Activated naive CD4-positive, alpha-beta T cell (primary cell): ENCODE results near the gene RFTN1.
A peak's percentile ranks its signal among the peaks of the same experiment; 100 is the strongest.

Experiments used
- DNase-seq, 4 experiments: peaks; one replicate each; lab custom pipeline; 2025; lab: John Stamatoyannopoulos, UW

RFTN1 gene

GRCh38 chr3:16468002-16468335, 45.5 kb downstream of the RFTN1 start:
- no peak for DNase-seq

DNA sequence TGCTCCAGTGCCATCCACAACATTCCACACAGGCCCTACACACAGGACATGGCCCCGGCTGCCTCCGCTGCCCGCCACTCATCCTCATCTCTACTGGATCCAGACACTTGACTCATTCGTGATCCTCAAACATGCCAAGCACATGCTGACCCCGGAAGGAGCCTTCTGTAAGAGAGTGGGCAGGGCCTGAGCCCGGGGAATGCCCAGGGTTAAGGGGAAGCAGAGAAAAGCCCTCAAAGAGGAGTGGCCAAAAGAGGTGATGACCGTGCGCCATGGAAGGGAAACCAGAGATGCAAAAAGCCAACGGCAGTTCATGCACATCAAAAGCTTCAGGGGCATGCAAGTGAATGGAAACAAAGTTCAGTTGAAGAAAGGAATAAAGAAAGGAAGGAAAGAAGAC, 46.1 kb downstream of the RFTN1 start:
- no peak for DNase-seq

- no peak for DNase-seq
These were observed 46.7 kb downstream of the RFTN1 start for GRCh38 chr3:16466822-16467221.

DNA sequence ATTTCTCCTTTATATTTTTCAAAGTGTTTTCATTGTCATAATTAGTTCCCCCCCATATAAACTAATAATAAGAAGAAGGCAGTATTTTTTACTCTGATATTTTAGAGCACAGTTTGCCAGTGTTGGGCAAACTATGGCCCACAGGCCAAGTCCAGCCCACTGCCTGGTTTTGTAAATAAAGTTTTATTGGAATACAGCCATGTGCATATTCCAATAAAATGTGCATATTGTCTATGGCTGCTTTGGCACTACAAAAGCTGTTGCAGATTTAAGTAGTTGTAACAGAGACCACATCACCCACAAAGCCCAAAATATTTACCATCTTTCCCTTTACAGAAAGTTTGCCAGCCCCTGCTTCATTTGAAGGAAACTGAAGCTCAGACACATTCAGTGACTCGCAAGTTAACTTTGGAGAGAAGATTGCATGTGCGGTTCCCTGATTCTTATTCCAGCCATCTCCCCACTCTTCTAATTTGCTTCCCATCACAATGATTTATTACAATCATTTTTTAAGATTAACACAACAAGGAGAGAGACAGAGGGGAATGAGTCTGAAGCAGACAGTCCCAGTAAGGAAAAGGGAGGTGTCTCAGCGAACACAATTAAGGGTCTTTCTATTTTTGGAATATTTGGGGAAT, 48.9 kb downstream of the RFTN1 start:
- no peak for DNase-seq

DNA sequence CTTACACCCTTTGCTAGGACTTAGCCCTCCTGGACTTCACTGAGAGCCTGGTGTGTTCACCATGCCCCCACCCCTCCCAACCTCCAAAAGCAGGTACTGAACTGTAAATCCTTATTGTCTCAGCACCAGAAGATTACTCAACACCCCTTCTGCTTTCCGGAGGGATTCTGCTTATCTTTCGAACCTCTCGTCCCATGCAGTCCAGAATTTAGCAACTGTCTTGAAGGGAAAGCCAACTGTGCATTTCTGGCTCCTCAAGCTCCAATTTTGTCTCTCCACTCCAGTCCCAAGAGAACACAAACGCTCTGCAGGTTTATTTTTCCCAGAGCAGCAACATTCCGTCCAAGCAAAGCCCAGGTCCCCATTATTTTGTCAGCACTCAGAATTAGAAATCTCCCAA, 49.6 kb downstream of the RFTN1 start:
- DNase-seq = no peak

- DNase-seq = no peak
These were observed 50.4 kb downstream of the RFTN1 start for GRCh38 chr3:16463119-16463518.

DNA sequence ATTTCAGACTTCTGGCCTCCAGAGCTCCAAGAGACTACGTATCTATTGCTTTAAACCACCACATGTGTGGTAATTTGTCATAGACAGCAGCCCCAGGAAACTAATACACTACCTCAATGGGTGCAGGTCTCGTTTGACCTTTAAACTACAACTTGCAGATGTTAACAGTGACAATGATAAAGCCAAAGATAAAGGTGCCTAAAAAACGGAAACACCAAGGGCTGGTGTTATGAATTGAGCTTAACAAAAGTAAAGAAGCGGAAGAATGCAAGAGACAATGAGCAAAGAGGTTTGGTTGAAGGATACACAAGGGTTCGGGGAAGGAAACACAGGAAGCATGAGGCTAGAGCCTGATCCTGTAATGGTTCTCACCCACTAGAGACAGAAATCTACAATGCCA, 50.8 kb downstream of the RFTN1 start:
- no peak for DNase-seq

GRCh38 chr3:16461463-16462245, 51.8 kb downstream of the RFTN1 start:
- no peak for DNase-seq

GRCh38 chr3:16460886-16461285, 52.6 kb downstream of the RFTN1 start:
- no peak for DNase-seq

- no peak for DNase-seq
These were observed 53.2 kb downstream of the RFTN1 start for GRCh38 chr3:16460273-16460672.

GRCh38 chr3:16456784-16457415, 56.6 kb downstream of the RFTN1 start:
- DNase-seq = peak in 1 of 4 experiments; percentile 21

DNA sequence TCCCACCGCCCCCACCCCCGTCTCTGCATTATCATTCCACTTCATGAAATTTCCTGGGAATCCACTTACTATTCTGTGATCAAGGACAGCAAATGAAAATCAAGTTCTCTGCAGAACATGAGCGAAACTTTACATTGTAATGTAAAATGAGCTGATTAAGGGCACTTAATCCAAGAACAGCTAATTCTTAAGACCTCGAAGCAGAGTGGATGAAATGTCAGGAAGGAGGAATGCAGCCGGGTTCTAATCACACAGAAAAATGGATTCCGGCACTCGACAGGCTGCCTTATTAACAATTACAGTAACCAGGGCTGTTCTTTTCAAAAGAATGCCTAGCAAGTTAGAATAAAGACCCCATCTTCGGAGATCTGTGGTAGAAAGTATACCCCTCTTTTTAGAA, 57.5 kb downstream of the RFTN1 start:
- DNase-seq = no peak

DNA sequence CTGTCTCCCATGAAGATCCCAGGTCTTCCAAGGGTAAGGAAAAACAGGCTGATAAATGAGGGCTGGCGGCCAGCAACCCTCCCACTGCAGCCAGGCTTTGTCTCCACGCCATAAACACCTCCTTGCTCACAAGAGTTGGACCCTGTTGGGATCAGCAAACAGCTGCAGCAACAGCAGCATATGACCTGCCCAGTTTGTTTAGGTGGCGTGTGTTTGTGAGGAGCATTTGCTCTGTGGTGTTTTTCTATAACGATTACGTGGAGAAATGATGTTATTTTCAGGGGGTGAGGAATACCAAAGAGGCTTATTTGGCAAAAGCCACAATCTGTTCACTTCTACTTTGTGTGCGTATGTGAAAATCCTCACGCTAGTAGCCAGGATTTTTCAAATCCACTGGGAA, 58.5 kb downstream of the RFTN1 start:
- DNase-seq = no peak

DNA sequence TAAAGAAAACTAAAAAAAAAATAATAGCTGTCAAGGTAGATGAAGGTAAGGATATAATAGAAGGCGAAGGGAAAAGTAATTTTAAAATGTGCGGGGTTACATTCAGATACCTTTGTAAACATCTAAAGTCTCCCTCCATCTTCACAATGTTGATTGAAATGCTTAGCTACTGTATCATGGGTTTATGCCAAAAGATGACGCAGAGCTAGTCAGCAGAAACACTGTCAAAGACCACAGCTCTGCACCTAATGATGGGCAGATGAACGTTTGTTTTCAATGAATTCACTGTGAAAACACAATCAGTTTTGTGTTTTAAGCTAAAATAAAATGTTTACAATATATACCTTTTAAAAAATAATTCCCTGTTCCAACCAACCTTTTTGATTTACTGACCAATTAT, 61.2 kb downstream of the RFTN1 start:
- no peak for DNase-seq

- no peak for DNase-seq
These were observed 64.1 kb downstream of the RFTN1 start for GRCh38 chr3:16449369-16449768.

- DNase-seq = no peak
These were observed 64.8 kb downstream of the RFTN1 start for GRCh38 chr3:16448639-16449070.

GRCh38 chr3:16447135-16447534, 66.4 kb downstream of the RFTN1 start:
- no peak for DNase-seq

DNA sequence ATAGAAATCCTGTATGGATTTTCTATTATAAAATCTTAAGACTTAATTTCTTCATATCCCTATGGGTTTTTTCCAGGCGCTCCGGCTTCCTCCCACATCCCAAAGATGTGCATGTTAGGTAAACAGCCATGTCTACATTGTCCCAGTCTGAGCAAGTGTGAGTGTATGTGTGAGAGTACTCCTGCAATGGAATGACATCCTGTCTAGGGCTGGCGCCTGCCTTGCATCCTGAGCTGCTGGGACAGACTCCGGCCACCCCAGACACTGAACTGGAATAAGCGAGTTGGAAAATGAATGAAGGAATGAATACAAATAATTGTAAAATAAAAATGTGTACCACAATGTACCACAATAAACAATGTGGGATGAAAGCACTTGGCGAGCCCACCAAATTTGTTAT, 69.2 kb downstream of the RFTN1 start:
- DNase-seq = no peak

DNA sequence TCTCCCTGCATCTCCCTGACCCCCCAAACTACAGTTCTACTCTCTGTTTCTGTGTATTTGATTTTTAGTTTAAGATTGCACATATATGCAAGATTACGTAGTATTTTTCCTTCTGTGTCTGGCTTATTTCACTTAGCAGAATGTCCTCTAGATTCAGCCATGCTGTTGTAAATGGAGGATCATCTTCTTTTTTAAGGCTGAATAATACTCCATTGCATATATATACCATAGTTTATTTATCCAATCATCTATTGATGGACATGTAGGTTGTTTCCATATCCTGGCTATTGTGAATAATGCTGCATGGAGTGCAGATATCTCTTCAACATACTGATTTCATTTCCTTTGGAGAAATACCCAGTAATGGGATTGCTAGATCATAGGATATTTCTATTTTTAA, 70.8 kb downstream of the RFTN1 start:
- DNase-seq = no peak

DNA sequence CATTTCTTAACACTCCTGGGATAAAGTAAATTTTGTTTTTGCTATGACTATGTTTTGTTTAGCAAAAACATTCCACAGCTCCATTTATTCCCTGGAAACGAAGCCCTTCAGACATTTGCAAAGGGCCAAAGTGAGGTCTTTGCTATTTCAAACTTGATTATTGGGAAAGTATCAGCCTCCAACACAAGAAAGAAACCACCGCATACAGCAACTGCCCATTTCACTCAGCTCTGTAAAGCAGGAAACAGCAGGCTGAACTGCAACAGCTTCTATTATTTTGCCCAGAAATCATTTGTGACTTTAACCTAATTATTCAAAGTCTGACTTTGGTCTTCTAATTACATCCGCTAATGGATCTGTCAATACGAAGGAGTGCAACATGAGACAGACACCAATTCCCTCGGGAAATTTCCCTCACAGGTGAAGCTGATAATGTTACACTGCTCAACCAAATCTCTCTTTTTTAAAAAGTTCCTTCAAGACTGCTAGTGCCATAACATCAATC, 72.1 kb downstream of the RFTN1 start:
- no peak for DNase-seq

DNA sequence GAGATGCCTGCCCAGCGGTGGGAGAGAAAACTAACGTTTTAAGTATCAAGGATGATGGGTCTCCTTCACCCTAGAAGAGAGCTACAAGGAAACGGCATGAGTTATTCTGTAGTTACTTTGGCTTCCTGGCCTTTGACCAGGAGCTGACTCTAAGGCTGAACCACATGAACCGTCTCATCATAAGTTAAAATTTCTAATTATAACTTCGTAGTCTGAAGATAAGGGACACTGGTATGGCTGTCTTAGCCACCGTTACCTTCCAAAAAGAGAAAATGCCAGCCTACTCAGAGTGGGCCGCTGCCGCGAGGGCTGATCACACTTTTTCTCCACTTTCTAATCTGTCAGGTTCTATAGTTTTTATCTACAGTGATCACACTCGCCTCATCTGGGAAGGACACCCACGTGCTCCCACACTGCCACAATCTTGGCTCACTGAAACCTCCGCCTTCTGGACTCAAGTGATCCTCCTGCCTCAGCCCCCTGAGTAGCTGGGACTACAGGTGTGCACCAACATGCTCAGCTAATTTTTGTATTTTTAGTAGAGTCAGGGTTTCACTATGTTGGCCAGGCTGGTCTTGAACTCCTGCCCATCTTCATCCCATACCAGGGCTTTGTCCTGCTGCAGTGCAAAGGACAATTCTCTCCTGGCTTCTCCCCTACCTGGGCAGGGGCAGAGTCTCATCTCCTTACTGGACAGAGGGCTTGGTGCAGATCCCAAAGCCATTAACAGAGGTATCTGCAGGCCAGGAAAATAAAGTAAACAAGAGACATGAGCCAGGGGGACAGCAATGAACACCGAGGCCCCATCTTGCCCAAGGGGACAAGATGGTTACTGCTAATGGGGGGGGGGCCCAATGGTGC, 73.4 kb downstream of the RFTN1 start:
- DNase-seq = no peak

- no peak for DNase-seq
These were observed 74.2 kb downstream of the RFTN1 start for GRCh38 chr3:16439163-16439847.
